ENCODE results near the gene BCL2L13.

Gene BCL2L13

GRCh38 chr22:17724678-17725499, 86.3 kb downstream of the BCL2L13 start:
- DNase-seq (ENCODE audit: extremely low read depth, low read depth), result no peak
- no peak overlapping the region for H3K4me3 ChIP-seq (replicated peaks; ENCODE audit: low read depth, low read length)
- TF ChIP-seq CTCF (IDR thresholded peaks at IDR 0.05; ENCODE audit: low read depth, low read length, missing control alignments), result no peak

GRCh38 chr22:17725500-17725796, 86.9 kb downstream of the BCL2L13 start:
- TF ChIP-seq CTCF (IDR thresholded peaks at IDR 0.05; ENCODE audit: low read depth, low read length, missing control alignments), result no peak
- no peak for DNase-seq (ENCODE audit: extremely low read depth, low read depth)
- no peak overlapping the region for H3K4me3 ChIP-seq (replicated peaks; ENCODE audit: low read depth, low read length)

GRCh38 chr22:17726006-17726927, 87.7 kb downstream of the BCL2L13 start:
- DNase-seq (ENCODE audit: extremely low read depth, low read depth), result no peak
- no peak for TF ChIP-seq CTCF (IDR thresholded peaks at IDR 0.05; ENCODE audit: low read depth, low read length, missing control alignments)
- no peak overlapping the region for H3K4me3 ChIP-seq (replicated peaks; ENCODE audit: low read depth, low read length)

GRCh38 chr22:17726928-17727897, 88.7 kb downstream of the BCL2L13 start:
- no peak for DNase-seq (ENCODE audit: extremely low read depth, low read depth)
- TF ChIP-seq CTCF (IDR thresholded peaks at IDR 0.05; ENCODE audit: low read depth, low read length, missing control alignments), result no peak
- no peak overlapping the region for H3K4me3 ChIP-seq (replicated peaks; ENCODE audit: low read depth, low read length)

- TF ChIP-seq CTCF (IDR thresholded peaks at IDR 0.05; ENCODE audit: low read depth, low read length, missing control alignments), result no peak
- DNase-seq (ENCODE audit: extremely low read depth, low read depth), result no peak
- no peak overlapping the region for H3K4me3 ChIP-seq (replicated peaks; ENCODE audit: low read depth, low read length)
Observed at GRCh38 chr22:17728786-17729185, 90.2 kb downstream of the BCL2L13 start.

- TF ChIP-seq CTCF (IDR thresholded peaks at IDR 0.05; ENCODE audit: low read depth, low read length, missing control alignments), result no peak
- no peak overlapping the region for H3K4me3 ChIP-seq (replicated peaks; ENCODE audit: low read depth, low read length)
- no peak for DNase-seq (ENCODE audit: extremely low read depth, low read depth)
Observed at GRCh38 chr22:17729561-17729960, 91.0 kb downstream of the BCL2L13 start.
